Brain microvascular endothelial cell (primary cell): Measurements from ENCODE around the gene TM7SF3.
"Not testable (repeated sequence)": the region's sequence is repeated elsewhere in the genome, so short reads cannot be mapped to it uniquely, and the experiment has no call there.

Experiments used
- DNase-seq: peaks from one replicate; pipeline ENCODE4 v3.0.0-alpha.2; 2020
- H3K27ac ChIP-seq: fragments of 250-450 bp; sonication (Bioruptor Pico); 2 replicates; pipeline ENCODE4 v1.5.1; 2020; ENCODE audit warnings: mild to moderate bottlenecking, moderate library complexity
- H3K27me3 ChIP-seq: fragments of 250-450 bp; sonication (Bioruptor Pico); replicated peaks from 2 replicates; pipeline ENCODE4 v1.5.1; 2020; ENCODE audit warnings: mild to moderate bottlenecking
- H3K36me3 ChIP-seq: fragments of 250-450 bp; sonication (Bioruptor Pico); replicated peaks from 2 replicates; pipeline ENCODE4 v1.5.1; 2020; ENCODE audit warnings: mild to moderate bottlenecking
- H3K4me3 ChIP-seq: 2 replicates; pipeline ENCODE4 v1.5.1; 2011; ENCODE audit warnings: low read depth, mild to moderate bottlenecking, control low read depth, low read length, moderate library complexity
- in situ Hi-C: cut with HindIII; loops from 2 replicates; pipeline ENCODE4 v1.10.0; 2017; ENCODE audit warnings: low sequenced_read_pairs, low pct_ligation_motif_present
- TF ChIP-seq, protein P1 (sequence below): IDR thresholded peaks from 2 replicates; pipeline ENCODE4 v1.5.1; 2011; ENCODE audit warnings: low read depth, mild to moderate bottlenecking, moderate library complexity, low read length, control low read depth, inconsistent platforms; ENCODE audit errors: missing control alignments

Gene TM7SF3

DNA sequence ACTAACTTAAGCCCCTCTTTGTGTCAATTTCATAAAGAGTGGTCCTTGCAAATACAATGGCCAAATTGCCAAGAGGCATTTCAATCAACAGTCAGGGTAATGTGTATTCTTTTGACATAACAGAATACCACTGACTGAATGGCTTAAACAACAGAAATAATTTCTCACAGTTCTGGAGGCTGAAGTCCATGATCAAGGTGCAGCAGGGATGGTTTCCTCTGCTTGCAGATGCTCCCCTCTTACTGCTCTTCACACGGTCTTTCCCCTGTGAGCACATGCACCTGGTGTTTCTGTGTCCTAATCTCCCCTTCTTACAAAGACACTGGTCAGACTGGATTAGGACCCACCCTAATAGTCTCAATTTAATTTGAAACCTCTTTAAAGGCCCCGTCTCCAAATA, 44.0 kb downstream of the TM7SF3 start:
- Histone ChIP-seq H3K36me3 (peaks cover 17% of the 10 kb centered on the region), H3K27ac (no peak overlapping the region), H3K27me3 (no peaks in the 10 kb centered on the region), H3K4me3 (no peak overlapping the region)
- no peak for DNase-seq
- TF ChIP-seq, protein P1, sequence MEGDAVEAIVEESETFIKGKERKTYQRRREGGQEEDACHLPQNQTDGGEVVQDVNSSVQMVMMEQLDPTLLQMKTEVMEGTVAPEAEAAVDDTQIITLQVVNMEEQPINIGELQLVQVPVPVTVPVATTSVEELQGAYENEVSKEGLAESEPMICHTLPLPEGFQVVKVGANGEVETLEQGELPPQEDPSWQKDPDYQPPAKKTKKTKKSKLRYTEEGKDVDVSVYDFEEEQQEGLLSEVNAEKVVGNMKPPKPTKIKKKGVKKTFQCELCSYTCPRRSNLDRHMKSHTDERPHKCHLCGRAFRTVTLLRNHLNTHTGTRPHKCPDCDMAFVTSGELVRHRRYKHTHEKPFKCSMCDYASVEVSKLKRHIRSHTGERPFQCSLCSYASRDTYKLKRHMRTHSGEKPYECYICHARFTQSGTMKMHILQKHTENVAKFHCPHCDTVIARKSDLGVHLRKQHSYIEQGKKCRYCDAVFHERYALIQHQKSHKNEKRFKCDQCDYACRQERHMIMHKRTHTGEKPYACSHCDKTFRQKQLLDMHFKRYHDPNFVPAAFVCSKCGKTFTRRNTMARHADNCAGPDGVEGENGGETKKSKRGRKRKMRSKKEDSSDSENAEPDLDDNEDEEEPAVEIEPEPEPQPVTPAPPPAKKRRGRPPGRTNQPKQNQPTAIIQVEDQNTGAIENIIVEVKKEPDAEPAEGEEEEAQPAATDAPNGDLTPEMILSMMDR = no peak
- in situ Hi-C loops = no loop called here

DNA sequence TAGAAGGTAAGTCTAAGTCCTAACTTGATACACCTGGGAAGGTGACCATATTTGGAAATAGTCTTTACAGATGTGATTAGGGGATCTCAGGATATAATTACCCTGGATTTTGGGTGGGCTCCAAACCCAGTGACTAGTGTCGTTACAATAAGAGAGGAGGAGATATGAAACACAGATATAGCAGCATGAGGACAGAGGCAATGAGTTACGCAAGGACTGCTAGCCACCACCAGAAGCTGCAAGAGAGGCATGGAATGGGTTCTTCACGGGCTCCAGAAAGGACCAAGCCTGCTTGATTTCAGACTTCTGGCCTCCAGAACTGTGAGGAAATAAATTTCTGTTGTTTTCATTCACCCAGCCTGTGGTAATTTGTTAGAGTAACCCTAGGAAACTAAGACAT, 47.3 kb downstream of the TM7SF3 start:
- H3K4me3 ChIP-seq = no peak overlapping the region
- in situ Hi-C loops = no loop called here
- no peak overlapping the region for H3K27ac ChIP-seq
- H3K27me3 ChIP-seq = no peaks in the 10 kb centered on the region
- no peak for DNase-seq
- H3K36me3 ChIP-seq = peaks cover 16% of the 10 kb centered on the region
- TF ChIP-seq, protein P1 = no peak

DNA sequence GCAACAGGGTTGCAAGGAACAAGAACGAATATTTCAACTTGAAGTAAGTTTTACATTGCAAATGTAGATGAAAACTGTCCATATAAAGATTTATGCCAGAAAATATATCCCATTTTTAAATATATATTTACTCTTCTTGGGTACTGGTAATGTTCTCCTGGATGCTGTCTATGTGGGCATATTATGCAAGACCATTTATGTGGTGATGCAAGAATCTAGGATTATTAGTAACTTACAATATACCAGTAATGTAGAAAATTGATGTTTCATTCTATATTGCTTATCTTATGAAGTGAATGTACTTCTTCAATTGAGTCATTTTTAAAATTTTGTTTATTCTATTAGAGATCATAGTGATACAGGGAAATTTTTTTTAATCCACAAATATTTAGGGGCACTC, 50.8 kb downstream of the TM7SF3 start:
- Histone ChIP-seq H3K36me3 (peaks cover 11% of the 10 kb centered on the region), H3K27ac (no peak overlapping the region), H3K27me3 (no peaks in the 10 kb centered on the region), H3K4me3 (no peak overlapping the region)
- DNase-seq = no peak
- in situ Hi-C loops = no loop called here
- TF ChIP-seq, protein P1 = no peak

DNA sequence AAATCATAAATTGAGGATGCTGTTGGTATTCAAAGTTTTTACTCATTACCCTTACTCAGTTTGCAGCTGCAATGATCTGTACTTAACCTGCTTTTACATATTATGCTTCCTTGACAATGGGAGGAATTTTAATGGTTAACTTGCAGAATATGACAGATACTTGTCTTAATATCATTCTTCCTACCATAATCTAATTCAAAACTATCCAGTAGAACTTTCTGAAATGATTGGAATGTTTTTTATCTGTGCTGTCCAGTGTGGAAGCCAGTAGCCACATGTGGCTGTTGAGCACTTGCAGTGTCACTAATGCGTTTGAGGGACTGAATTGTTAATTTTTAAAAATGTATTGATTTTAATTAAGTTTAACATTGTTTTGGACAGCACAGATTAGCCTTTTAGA, 52.4 kb downstream of the TM7SF3 start:
- TF ChIP-seq, protein P1 = no peak
- in situ Hi-C loops = no loop called here
- Histone ChIP-seq H3K36me3 (peaks cover 18% of the 10 kb centered on the region), H3K27me3 (no peaks in the 10 kb centered on the region), H3K27ac (no peak overlapping the region), H3K4me3 (no peak overlapping the region)
- DNase-seq = no peak

DNA sequence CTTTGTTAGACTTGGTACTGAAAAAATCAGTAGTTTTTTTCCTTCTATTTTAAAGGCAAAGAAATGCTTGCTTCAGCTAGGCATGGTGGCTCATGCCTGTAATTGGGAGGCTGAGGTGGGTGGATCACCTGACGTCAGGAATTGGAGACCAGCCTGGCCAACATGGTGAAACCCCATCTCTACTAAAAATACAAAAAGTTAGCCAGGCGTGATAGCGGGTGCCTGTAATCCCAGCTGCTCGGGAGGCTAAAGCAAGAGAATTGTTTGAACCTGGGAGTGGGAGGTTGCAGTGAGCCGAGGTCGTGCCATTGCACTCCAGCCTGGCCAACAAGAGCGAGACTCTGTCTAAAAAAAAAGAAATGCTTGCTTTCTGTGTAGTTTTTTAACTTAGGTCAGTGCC, 52.8 kb downstream of the TM7SF3 start:
- in situ Hi-C loops, H3K27me3 ChIP-seq, H3K27ac ChIP-seq, DNase-seq, H3K4me3 ChIP-seq: not testable (repeated sequence)
- peaks cover 20% of the 10 kb centered on the region for H3K36me3 ChIP-seq

DNA sequence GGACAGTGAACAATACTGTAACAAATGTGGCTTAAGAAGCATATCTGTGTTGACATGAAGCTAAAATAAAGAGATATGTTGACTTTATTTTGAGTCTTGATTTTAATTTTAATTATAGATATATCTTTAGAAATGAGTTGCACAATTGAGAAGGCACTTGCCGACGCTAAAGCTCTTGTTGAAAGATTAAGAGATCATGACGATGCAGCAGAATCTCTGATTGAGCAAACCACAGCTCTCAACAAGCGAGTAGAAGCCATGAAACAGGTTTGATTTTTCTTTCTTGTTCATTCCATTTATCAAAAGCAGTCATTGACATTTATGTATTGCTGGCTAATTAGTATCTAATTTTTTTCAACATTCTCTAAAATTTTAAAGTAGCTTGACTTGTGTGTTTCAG, 60.2 kb downstream of the TM7SF3 start:
- H3K36me3 ChIP-seq = peaks cover 12% of the 10 kb centered on the region
- in situ Hi-C loops = no loop called here
- no peaks in the 10 kb centered on the region for H3K27me3 ChIP-seq
- TF ChIP-seq, protein P1 = no peak
- DNase-seq = no peak
- no peak overlapping the region for H3K4me3 ChIP-seq
- H3K27ac ChIP-seq = no peak overlapping the region

DNA sequence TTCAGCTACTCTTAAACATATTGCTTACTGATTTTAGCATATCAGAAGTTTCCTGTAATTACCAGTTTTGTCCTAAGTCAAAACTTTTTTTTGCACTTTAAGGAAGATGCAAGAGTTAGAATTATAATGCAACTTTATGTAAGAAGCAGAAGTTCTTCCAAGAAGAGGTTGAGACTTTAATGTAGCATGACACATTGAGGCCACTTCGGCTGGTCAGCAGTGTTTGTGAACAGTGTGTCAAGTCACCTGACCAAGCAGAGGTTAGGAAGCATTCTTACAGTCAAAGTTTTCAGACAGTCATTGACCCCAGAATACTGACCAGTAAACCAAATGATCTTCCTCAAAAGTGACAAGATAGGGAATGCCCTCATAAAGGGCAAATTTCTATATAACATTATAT, 60.7 kb downstream of the TM7SF3 start:
- H3K36me3 ChIP-seq = peaks cover 12% of the 10 kb centered on the region
- TF ChIP-seq, protein P1 = no peak
- H3K27ac ChIP-seq = no peak overlapping the region
- H3K27me3 ChIP-seq = no peaks in the 10 kb centered on the region
- no peak overlapping the region for H3K4me3 ChIP-seq
- in situ Hi-C loops = no loop called here
- no peak for DNase-seq
